ENCODE measurements around the gene LHFPL6.

LHFPL6 gene

GRCh38 chr13:39602614-39603366 is at the start of gene LHFPL6:
TSS of gene LHFPL6 (minus strand) at chr13:39603193.
- TF ChIP-seq CTCF (IDR thresholded peaks at IDR 0.05): no peak
- H3K27ac Mint-ChIP-seq: peak within 1 kb of the TSS; percentile 96
- peak; percentile 87 for DNase-seq
- H3K36me3 Mint-ChIP-seq (ENCODE audit: low read depth): no peaks in the 10 kb centered on the region
- H3K9me3 Mint-ChIP-seq: no peaks in the 10 kb centered on the region
- peaks cover 3% of the 10 kb centered on the region for H3K27me3 Mint-ChIP-seq (ENCODE audit: low read depth, poor library complexity)
- peak within 1 kb of the TSS; percentile 88 for H3K4me3 Mint-ChIP-seq
- H3K4me1 Mint-ChIP-seq: peaks cover 49% of the 10 kb centered on the region

- no peak for DNase-seq
- H3K27me3 Mint-ChIP-seq (ENCODE audit: low read depth, poor library complexity): peaks cover 7% of the 10 kb centered on the region
- H3K9me3 Mint-ChIP-seq: no peaks in the 10 kb centered on the region
- TF ChIP-seq CTCF (IDR thresholded peaks at IDR 0.05): no peak
- no peak overlapping the region for H3K4me3 Mint-ChIP-seq
- H3K27ac Mint-ChIP-seq: no peak overlapping the region
- H3K36me3 Mint-ChIP-seq (ENCODE audit: low read depth): no peaks in the 10 kb centered on the region
- H3K4me1 Mint-ChIP-seq: no peaks in the 10 kb centered on the region
Observed at GRCh38 chr13:39646122-39646521, 43.1 kb upstream of the LHFPL6 start.

GRCh38 chr13:39641645-39642044 is 38.7 kb upstream of the LHFPL6 start:
- TF ChIP-seq CTCF (IDR thresholded peaks at IDR 0.05): no peak
- H3K4me1 Mint-ChIP-seq: peaks cover 5% of the 10 kb centered on the region
- H3K4me3 Mint-ChIP-seq: no peak overlapping the region
- H3K27ac Mint-ChIP-seq: no peak overlapping the region
- H3K9me3 Mint-ChIP-seq: peaks cover 10% of the 10 kb centered on the region
- peaks cover 3% of the 10 kb centered on the region for H3K27me3 Mint-ChIP-seq (ENCODE audit: low read depth, poor library complexity)
- H3K36me3 Mint-ChIP-seq (ENCODE audit: low read depth): no peaks in the 10 kb centered on the region
- no peak for DNase-seq

GRCh38 chr13:39637890-39638289 is 34.9 kb upstream of the LHFPL6 start:
- no peak for TF ChIP-seq CTCF (IDR thresholded peaks at IDR 0.05)
- Mint-ChIP-seq H3K4me3 (no peak overlapping the region), H3K27ac (no peak overlapping the region)

GRCh38 chr13:39635564-39635963 is 32.6 kb upstream of the LHFPL6 start:
- Mint-ChIP-seq H3K4me1 (peaks cover 12% of the 10 kb centered on the region), H3K27me3 (ENCODE audit: low read depth, poor library complexity) (peaks cover 3% of the 10 kb centered on the region), H3K27ac (no peak overlapping the region), H3K36me3 (ENCODE audit: low read depth) (peaks cover 7% of the 10 kb centered on the region), H3K9me3 (peaks cover 34% of the 10 kb centered on the region), H3K4me3 (no peak overlapping the region)
- no peak for TF ChIP-seq CTCF (IDR thresholded peaks at IDR 0.05)
- no peak for DNase-seq

More at GRCh38 chr13:39637890-39638289, 34.9 kb upstream of the LHFPL6 start:
- H3K4me1 Mint-ChIP-seq: peaks cover 12% of the 10 kb centered on the region
- H3K9me3 Mint-ChIP-seq: peaks cover 15% of the 10 kb centered on the region
- H3K27me3 Mint-ChIP-seq (ENCODE audit: low read depth, poor library complexity): no peaks in the 10 kb centered on the region
- no peak for DNase-seq
- H3K36me3 Mint-ChIP-seq (ENCODE audit: low read depth): no peaks in the 10 kb centered on the region

GRCh38 chr13:39632994-39633393 is 30.0 kb upstream of the LHFPL6 start:
- peaks cover 3% of the 10 kb centered on the region for H3K27me3 Mint-ChIP-seq (ENCODE audit: low read depth, poor library complexity)
- peaks cover 37% of the 10 kb centered on the region for H3K9me3 Mint-ChIP-seq
- H3K4me3 Mint-ChIP-seq: no peak overlapping the region
- peaks cover 7% of the 10 kb centered on the region for H3K4me1 Mint-ChIP-seq
- H3K36me3 Mint-ChIP-seq (ENCODE audit: low read depth): peaks cover 7% of the 10 kb centered on the region
- no peak overlapping the region for H3K27ac Mint-ChIP-seq
- DNase-seq: no peak
- no peak for TF ChIP-seq CTCF (IDR thresholded peaks at IDR 0.05)
